Parathyroid adenoma (tissue), 2 donors: ENCODE data around the gene MAD1L1.

Experiments
- H2AFZ ChIP-seq: fragments of 300-600 bp; sonication (generic); one replicate; pipeline ENCODE4 v1.7.0; 2017; ENCODE audit warnings: antibody characterized with exemption, mild to moderate bottlenecking
- H3K27ac ChIP-seq: fragments of 300-600 bp; sonication (generic); one replicate; pipeline ENCODE4 v1.7.0; 2017
- H3K27me3 ChIP-seq: fragments of 300-600 bp; sonication (generic); one replicate; pipeline ENCODE4 v1.7.0; 2017; ENCODE audit warnings: low read length; ENCODE audit not compliant: control insufficient read depth, insufficient read depth
- H3K36me3 ChIP-seq: fragments of 300-600 bp; sonication (generic); one replicate; pipeline ENCODE4 v1.7.0; 2017; ENCODE audit warnings: low read length; ENCODE audit not compliant: control insufficient read depth, insufficient read depth
- H3K4me1 ChIP-seq: fragments of 300-600 bp; sonication (generic); one replicate; pipeline ENCODE4 v1.7.0; 2017; ENCODE audit warnings: control low read depth
- H3K4me2 ChIP-seq: fragments of 300-600 bp; sonication (generic); one replicate; pipeline ENCODE4 v1.7.0; 2017; ENCODE audit warnings: low read length
- H3K4me3 ChIP-seq: fragments of 300-600 bp; sonication (generic); one replicate; pipeline ENCODE4 v1.7.0; 2017; ENCODE audit warnings: low read depth, low read length
- H3K79me2 ChIP-seq: fragments of 300-600 bp; sonication (generic); one replicate; pipeline ENCODE4 v1.7.0; 2017; ENCODE audit warnings: control low read depth
- H3K9ac ChIP-seq: fragments of 300-600 bp; sonication (generic); one replicate; pipeline ENCODE4 v1.7.0; 2017; ENCODE audit warnings: mild to moderate bottlenecking
- H3K9me3 ChIP-seq: fragments of 300-600 bp; sonication (generic); one replicate; pipeline ENCODE4 v1.7.0; 2017; ENCODE audit warnings: low read length; ENCODE audit not compliant: control insufficient read depth
- TF ChIP-seq, protein P1 (sequence below): fragments of 300-600 bp; sonication (generic); IDR thresholded peaks from one replicate; pipeline ENCODE4 v1.7.0; 2017; ENCODE audit warnings: antibody characterized with exemption, mild to moderate bottlenecking
- donor health status: primary hyperparathyroidism.

MAD1L1 gene

DNA sequence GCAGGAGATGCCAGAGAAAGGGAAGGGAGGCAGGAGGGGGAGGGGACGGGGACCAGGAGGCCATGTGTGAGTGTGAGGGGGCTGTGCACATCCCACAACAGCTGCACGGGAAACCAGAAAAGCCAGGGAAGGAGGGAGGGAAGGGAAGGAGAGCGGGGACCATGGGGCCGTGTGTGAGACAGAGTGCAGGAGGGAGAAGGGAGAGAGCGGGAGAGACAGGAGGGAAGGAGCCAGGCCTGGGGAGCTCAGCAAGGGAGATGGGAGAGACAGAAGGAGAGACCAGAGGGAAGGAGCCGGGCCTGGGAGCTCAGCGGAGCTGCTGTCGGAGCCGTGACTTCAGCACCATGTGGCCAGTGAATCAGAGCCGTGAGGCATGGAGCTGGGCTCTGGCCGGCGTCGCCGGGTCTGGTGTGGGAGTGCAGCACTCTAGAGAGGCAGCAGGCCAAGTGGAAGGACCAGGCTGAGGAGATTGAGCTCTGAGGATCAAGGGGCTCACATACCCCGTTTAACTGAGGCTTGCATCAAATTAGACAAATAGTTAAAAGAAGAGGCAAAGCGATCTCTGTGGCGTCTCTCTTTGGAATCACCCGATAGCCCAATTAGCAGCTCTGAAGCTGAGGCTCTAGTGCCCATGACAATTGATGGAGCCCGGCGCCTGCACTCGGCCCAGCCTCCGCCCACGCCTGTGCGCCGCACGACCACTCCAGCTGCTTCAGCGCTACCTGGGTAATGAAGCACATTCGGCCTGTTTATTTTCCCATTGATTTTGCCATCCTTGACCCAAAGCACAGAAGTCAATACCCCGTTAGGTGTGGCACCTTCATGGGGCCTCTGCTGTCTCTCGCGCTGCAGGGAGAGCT is 150.4 kb downstream of the MAD1L1 start:
- Histone ChIP-seq H3K27ac (no peak overlapping the region), H3K27me3 (no peaks in the 10 kb centered on the region), H3K36me3 (no peaks in the 10 kb centered on the region), H3K4me2 (no peak overlapping the region), H3K9ac (no peak overlapping the region), H3K4me3 (no peak overlapping the region), H3K4me1 (no peaks in the 10 kb centered on the region), H2AFZ (no peak overlapping the region), H3K79me2 (no peaks in the 10 kb centered on the region), H3K9me3 (no peaks in the 10 kb centered on the region)
- TF ChIP-seq, protein P1, sequence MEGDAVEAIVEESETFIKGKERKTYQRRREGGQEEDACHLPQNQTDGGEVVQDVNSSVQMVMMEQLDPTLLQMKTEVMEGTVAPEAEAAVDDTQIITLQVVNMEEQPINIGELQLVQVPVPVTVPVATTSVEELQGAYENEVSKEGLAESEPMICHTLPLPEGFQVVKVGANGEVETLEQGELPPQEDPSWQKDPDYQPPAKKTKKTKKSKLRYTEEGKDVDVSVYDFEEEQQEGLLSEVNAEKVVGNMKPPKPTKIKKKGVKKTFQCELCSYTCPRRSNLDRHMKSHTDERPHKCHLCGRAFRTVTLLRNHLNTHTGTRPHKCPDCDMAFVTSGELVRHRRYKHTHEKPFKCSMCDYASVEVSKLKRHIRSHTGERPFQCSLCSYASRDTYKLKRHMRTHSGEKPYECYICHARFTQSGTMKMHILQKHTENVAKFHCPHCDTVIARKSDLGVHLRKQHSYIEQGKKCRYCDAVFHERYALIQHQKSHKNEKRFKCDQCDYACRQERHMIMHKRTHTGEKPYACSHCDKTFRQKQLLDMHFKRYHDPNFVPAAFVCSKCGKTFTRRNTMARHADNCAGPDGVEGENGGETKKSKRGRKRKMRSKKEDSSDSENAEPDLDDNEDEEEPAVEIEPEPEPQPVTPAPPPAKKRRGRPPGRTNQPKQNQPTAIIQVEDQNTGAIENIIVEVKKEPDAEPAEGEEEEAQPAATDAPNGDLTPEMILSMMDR: no peak

DNA sequence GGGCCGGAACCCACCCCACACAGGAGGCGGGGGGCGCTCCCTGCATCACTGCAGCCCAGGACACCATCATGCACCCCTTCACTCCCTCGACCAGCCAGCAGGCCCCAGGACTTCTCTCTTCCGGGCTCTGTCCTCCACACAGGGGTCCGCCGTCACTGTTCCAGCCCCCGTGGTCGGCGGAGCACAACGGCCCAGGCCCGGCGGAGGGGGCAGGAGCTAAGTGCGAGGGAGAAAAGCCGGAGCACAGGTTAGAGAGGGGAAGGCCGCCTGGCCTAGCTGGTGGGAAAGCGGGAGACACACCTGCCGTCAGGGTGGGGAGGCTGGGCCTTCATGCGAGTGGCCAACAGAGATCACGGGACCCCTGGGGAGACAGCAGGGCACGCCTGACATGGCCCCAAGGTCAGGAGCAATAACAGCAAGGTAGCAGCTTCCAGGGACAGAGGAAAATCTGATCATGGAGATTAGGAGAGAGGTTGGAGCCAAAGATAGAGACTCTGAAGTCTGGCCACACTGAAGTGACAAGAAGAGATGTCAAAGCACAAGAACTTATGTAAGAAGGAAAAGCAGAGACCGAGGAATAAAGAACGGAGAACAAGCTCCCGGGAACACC is 151.1 kb downstream of the MAD1L1 start:
- no peaks in the 10 kb centered on the region for H3K9me3 ChIP-seq
- no peak overlapping the region for H3K4me2 ChIP-seq
- TF ChIP-seq, protein P1: no peak
- no peak overlapping the region for H3K27ac ChIP-seq
- H2AFZ ChIP-seq: no peak overlapping the region
- H3K9ac ChIP-seq: no peak overlapping the region
- H3K4me1 ChIP-seq: no peaks in the 10 kb centered on the region
- H3K79me2 ChIP-seq: no peaks in the 10 kb centered on the region
- no peaks in the 10 kb centered on the region for H3K36me3 ChIP-seq
- H3K4me3 ChIP-seq: no peak overlapping the region
- no peaks in the 10 kb centered on the region for H3K27me3 ChIP-seq

DNA sequence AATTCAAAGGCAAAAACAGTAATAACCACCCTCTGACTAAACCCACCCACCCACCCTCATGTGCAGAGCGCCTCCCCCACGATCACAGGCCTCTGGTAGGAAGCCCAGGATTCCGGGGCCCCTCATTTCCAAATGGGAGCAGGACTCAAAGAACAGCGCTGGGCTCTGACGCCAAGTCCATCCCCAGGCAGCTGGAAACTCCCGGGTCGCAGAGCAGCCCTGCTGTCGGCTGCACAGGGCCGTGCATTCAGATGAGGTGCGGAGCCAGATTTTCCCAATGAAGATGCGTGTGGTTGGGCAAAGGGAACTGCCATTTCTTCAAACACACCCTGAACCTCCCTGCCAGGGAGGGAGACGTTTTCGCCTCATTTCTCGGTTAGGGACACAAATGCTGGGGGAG is 152.3 kb downstream of the MAD1L1 start:
- no peaks in the 10 kb centered on the region for H3K27me3 ChIP-seq
- H3K9ac ChIP-seq: no peak overlapping the region
- H3K4me1 ChIP-seq: no peaks in the 10 kb centered on the region
- no peak overlapping the region for H2AFZ ChIP-seq
- H3K36me3 ChIP-seq: no peaks in the 10 kb centered on the region
- TF ChIP-seq, protein P1: no peak
- H3K9me3 ChIP-seq: no peaks in the 10 kb centered on the region
- H3K27ac ChIP-seq: no peak overlapping the region
- no peaks in the 10 kb centered on the region for H3K79me2 ChIP-seq
- H3K4me2 ChIP-seq: no peak overlapping the region
- H3K4me3 ChIP-seq: no peak overlapping the region

DNA sequence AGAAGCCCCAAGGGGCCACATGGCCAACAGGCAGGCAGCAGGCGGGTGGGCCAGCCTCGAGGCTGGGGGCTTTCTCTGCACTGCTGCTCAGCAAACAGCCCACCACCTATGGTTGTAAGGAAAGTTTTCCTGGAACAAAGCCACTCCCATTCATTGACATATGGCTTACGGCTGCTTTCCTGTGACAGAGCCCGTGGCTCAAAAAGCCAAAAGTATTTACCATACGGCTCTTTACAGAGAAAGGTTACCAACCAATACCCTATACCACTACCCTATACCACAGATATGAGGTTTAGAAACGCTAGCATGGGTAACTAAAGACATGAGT is 152.7 kb downstream of the MAD1L1 start:
- no peak overlapping the region for H3K27ac ChIP-seq
- TF ChIP-seq, protein P1: no peak
- no peaks in the 10 kb centered on the region for H3K27me3 ChIP-seq
- no peak overlapping the region for H3K9ac ChIP-seq
- H3K9me3 ChIP-seq: no peaks in the 10 kb centered on the region
- H3K4me2 ChIP-seq: no peak overlapping the region
- no peak overlapping the region for H2AFZ ChIP-seq
- no peaks in the 10 kb centered on the region for H3K36me3 ChIP-seq
- no peak overlapping the region for H3K4me3 ChIP-seq
- no peaks in the 10 kb centered on the region for H3K79me2 ChIP-seq
- H3K4me1 ChIP-seq: no peaks in the 10 kb centered on the region
